Measurements from ENCODE around the gene PCLAF.

Gene PCLAF

GRCh38 chr15:64426845-64427465, 45.7 kb upstream of the PCLAF start:
- Histone ChIP-seq H4K20me1 (ENCODE audit: insufficient read depth, low read length) (no peaks in the 10 kb centered on the region), H3K79me2 (ENCODE audit: insufficient read depth, low read length) (no peaks in the 10 kb centered on the region), H3K9me3 (ENCODE audit: low read length) (no peaks in the 10 kb centered on the region), H3K9ac (ENCODE audit: low read length) (no peak overlapping the region), H3K4me1 (ENCODE audit: insufficient read depth, low read length, severe bottlenecking) (no peaks in the 10 kb centered on the region), H3K27ac (ENCODE audit: low read depth, low read length, poor library complexity, severe bottlenecking) (no peak overlapping the region), H3K27me3 (ENCODE audit: insufficient read depth, low read length) (no peaks in the 10 kb centered on the region), H2AFZ (ENCODE audit: low read length) (no peak overlapping the region), H3K4me2 (ENCODE audit: low read length) (no peak overlapping the region), H3F3A (ENCODE audit: insufficient read depth, low read length) (no peaks in the 10 kb centered on the region), H3K9me2 (ENCODE audit: low read depth, low read length) (no peaks in the 10 kb centered on the region), H3K4me3 (ENCODE audit: low read depth, low read length, poor library complexity, severe bottlenecking) (no peak overlapping the region), H3K36me3 (ENCODE audit: insufficient read depth, low read length) (peaks cover 27% of the 10 kb centered on the region; the same call in 1 of the 2 replicates)
- TF ChIP-seq CTCF (IDR thresholded peaks at IDR 0.05; ENCODE audit: low read length) (peak; percentile 30; the same call in 1 of the 2 replicates), EZH2 (IDR thresholded peaks at IDR 0.05; ENCODE audit: borderline replicate concordance, low read length) (no peak)

GRCh38 chr15:64425221-64425620, 44.0 kb upstream of the PCLAF start:
- Histone ChIP-seq H4K20me1 (ENCODE audit: insufficient read depth, low read length) (no peaks in the 10 kb centered on the region), H3F3A (ENCODE audit: insufficient read depth, low read length) (no peaks in the 10 kb centered on the region), H3K36me3 (ENCODE audit: insufficient read depth, low read length) (peaks cover 35% of the 10 kb centered on the region; the same call in 1 of the 2 replicates), H3K79me2 (ENCODE audit: insufficient read depth, low read length) (no peaks in the 10 kb centered on the region), H3K9me3 (ENCODE audit: low read length) (no peaks in the 10 kb centered on the region), H3K27ac (ENCODE audit: low read depth, low read length, poor library complexity, severe bottlenecking) (no peak overlapping the region), H3K4me2 (ENCODE audit: low read length) (no peak overlapping the region), H3K27me3 (ENCODE audit: insufficient read depth, low read length) (no peaks in the 10 kb centered on the region), H3K9me2 (ENCODE audit: low read depth, low read length) (no peaks in the 10 kb centered on the region), H3K4me1 (ENCODE audit: insufficient read depth, low read length, severe bottlenecking) (no peaks in the 10 kb centered on the region), H2AFZ (ENCODE audit: low read length) (no peak overlapping the region), H3K9ac (ENCODE audit: low read length) (no peak overlapping the region), H3K4me3 (ENCODE audit: low read depth, low read length, poor library complexity, severe bottlenecking) (no peak overlapping the region)
- TF ChIP-seq EZH2 (IDR thresholded peaks at IDR 0.05; ENCODE audit: borderline replicate concordance, low read length), result no peak
- no peak for TF ChIP-seq CTCF (IDR thresholded peaks at IDR 0.05; ENCODE audit: low read length)

- Histone ChIP-seq H3F3A (ENCODE audit: insufficient read depth, low read length) (no peaks in the 10 kb centered on the region), H3K4me2 (ENCODE audit: low read length) (no peak overlapping the region), H3K9me3 (ENCODE audit: low read length) (no peaks in the 10 kb centered on the region), H2AFZ (ENCODE audit: low read length) (no peak overlapping the region), H3K9ac (ENCODE audit: low read length) (no peak overlapping the region), H3K4me3 (ENCODE audit: low read depth, low read length, poor library complexity, severe bottlenecking) (no peak overlapping the region), H3K27me3 (ENCODE audit: insufficient read depth, low read length) (no peaks in the 10 kb centered on the region), H4K20me1 (ENCODE audit: insufficient read depth, low read length) (no peaks in the 10 kb centered on the region), H3K9me2 (ENCODE audit: low read depth, low read length) (no peaks in the 10 kb centered on the region), H3K4me1 (ENCODE audit: insufficient read depth, low read length, severe bottlenecking) (no peaks in the 10 kb centered on the region), H3K79me2 (ENCODE audit: insufficient read depth, low read length) (no peaks in the 10 kb centered on the region), H3K36me3 (ENCODE audit: insufficient read depth, low read length) (peaks cover 40% of the 10 kb centered on the region; the same call in 1 of the 2 replicates), H3K27ac (ENCODE audit: low read depth, low read length, poor library complexity, severe bottlenecking) (no peak overlapping the region)
- TF ChIP-seq CTCF (IDR thresholded peaks at IDR 0.05; ENCODE audit: low read length), result no peak
- TF ChIP-seq EZH2 (IDR thresholded peaks at IDR 0.05; ENCODE audit: borderline replicate concordance, low read length), result no peak
These were observed 42.7 kb upstream of the PCLAF start for GRCh38 chr15:64423970-64424369.

Data from OCI-LY1 (cell line).